Measurements from ENCODE around the gene LRRC59.

LRRC59 gene

GRCh38 chr17:50381920-50382319 is 15.4 kb downstream of the LRRC59 start:
- DNase-seq: no peak

- no peak for DNase-seq
Measured at GRCh38 chr17:50381260-50381815, 16.0 kb downstream of the LRRC59 start.

GRCh38 chr17:50380369-50381259 is 16.7 kb downstream of the LRRC59 start:
- DNase-seq: no peak

GRCh38 chr17:50379351-50380132 is 17.8 kb downstream of the LRRC59 start:
- DNase-seq: no peak

GRCh38 chr17:50375858-50376538 is 21.3 kb downstream of the LRRC59 start:
- no peak for DNase-seq

- no peak for DNase-seq
Measured at GRCh38 chr17:50373705-50374104, 23.6 kb downstream of the LRRC59 start.

GRCh38 chr17:50372758-50373556 is 24.4 kb downstream of the LRRC59 start, which contains the start of the genes EME1 and MRPL27:
TSS of gene EME1 (plus strand) at chr17:50373229. CDS start at chr17:50375209, 1,980 bp downstream.
TSS of gene MRPL27 (minus strand) at chr17:50373184. CDS start at chr17:50373170, 14 bp downstream.
- DNase-seq: peak; percentile 92

- no peak for DNase-seq
Measured at GRCh38 chr17:50372222-50372757, 25.0 kb downstream of the LRRC59 start.

GRCh38 chr17:50371526-50371925 is 25.8 kb downstream of the LRRC59 start:
- DNase-seq: no peak

GRCh38 chr17:50370052-50370451 is 27.3 kb downstream of the LRRC59 start:
- no peak for DNase-seq

- DNase-seq: no peak
Measured at GRCh38 chr17:50367401-50367800, 29.9 kb downstream of the LRRC59 start.

- no peak for DNase-seq
Measured at GRCh38 chr17:50365649-50366393, 31.5 kb downstream of the LRRC59 start.

- DNase-seq: no peak
Measured at GRCh38 chr17:50365165-50365564, 32.2 kb downstream of the LRRC59 start.

GRCh38 chr17:50364715-50365114 is 32.6 kb downstream of the LRRC59 start:
- DNase-seq: no peak

- no peak for DNase-seq
Measured at GRCh38 chr17:50364061-50364458, 33.3 kb downstream of the LRRC59 start.

GRCh38 chr17:50363217-50364060 is 33.9 kb downstream of the LRRC59 start:
- DNase-seq: peak; percentile 71

- no peak for DNase-seq
Measured at GRCh38 chr17:50362661-50363060, 34.7 kb downstream of the LRRC59 start.

GRCh38 chr17:50361561-50362480 is 35.5 kb downstream of the LRRC59 start:
- peak; percentile 62 for DNase-seq

All from femur (tissue), 1 donor.